ENCODE results near the gene TBC1D1.

TBC1D1 gene

DNA sequence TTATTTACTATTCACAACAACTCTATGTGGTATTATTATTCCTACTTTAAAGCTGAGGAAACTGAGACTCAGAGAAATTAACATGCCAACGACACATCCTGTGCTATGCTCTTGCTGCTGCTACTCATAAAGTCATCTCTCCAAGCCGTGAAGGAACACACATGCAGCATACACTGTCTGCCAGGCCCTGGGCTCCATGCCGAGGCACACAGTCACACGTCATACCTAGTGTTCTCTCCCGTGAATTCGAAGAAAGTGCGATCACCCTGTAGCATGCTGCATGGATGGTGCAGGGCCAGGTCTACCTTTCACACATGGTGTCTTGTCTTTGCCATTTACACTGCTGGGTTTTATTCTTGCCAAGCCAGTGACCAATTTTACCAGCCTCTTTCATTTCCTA is 34.1 kb downstream of the TBC1D1 start:
- DNase-seq (ENCODE audit: low spot score) = no peak

GRCh38 chr4:37927434-37927833 is 36.5 kb downstream of the TBC1D1 start:
- DNase-seq (ENCODE audit: low spot score) = no peak

- DNase-seq (ENCODE audit: low spot score) = no peak
Measured at GRCh38 chr4:37928426-37929416, 37.8 kb downstream of the TBC1D1 start.

DNA sequence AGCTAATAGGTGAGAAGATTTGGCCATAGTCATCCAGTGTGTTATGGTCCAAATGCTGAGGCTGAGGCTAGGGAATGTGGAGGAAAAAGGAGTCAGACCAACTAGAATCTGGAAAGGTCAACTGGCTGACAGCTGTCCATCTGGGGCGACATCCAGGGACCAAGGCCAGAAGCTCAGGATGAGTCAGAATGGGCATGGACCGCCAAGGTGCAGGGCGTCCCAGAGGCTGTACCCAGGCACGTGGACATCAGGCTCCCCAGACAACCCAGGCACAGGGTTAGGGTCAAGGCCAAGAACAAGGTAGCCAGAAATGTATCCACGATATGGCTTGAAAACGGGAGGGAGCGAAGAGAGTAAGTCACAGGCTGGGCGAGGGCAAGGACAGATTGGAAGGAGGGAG is 43.2 kb downstream of the TBC1D1 start:
- no peak for DNase-seq (ENCODE audit: low spot score)

DNA sequence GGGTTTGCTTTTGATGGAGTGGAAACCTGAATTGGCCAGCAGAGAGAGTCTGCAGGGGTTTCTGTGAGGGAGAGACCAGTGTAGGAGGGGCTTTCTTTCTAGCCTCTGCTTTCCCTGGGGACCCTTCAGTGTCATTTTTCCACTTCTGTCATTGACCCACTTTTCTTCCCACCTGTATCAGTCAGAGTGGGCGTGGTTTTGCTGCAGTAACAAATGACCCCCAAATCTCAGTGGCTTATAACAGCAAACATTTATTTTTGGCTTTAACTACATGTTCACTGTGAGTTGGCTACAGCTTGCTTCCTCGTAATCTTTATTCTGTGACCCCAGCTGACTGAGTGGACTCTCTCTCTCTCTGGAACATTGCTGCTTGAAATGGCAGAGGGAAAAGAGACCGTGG is 43.7 kb downstream of the TBC1D1 start:
- DNase-seq (ENCODE audit: low spot score) = no peak

DNA sequence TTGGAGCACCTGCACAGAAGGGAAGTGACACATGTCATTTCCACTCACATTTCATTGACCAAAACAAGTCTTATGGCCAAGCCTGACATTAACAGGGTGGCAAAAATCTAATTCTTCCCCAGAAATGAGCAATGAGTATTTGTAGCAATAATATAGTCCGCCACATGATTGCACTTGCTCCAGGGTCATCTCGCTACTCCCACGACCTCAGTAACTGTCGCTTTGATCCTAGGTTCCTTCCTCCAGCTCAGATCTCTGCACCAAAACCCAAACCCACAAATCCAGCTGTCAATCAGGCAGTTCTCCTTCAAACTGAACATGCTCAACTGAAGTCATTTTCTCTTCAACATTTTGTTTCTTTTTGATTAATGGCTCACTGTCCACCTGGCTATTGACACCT is 44.1 kb downstream of the TBC1D1 start:
- DNase-seq (ENCODE audit: low spot score) = no peak

- DNase-seq (ENCODE audit: low spot score) = no peak
Measured at GRCh38 chr4:37936889-37937498, 46.1 kb downstream of the TBC1D1 start.

DNA sequence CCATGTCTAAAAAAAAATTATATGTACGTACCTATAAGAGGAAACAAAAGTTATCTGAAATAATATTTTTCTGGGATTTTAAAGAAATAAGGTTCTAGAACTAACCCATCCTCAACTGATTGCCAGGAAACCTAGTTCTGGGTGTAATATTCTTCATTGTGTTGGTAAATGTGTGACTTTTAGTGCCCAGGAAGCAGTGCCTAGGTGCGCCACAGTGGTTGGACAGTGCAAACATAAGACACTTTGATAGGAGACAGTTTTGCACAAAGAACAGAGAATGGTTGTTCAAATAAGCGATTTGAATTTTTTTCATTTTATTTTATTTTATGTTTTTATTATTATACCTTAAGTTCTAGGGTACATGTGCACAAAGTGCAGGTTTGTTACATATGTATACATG is 47.3 kb downstream of the TBC1D1 start:
- DNase-seq (ENCODE audit: low spot score) = no peak

- DNase-seq (ENCODE audit: low spot score) = no peak
Measured at GRCh38 chr4:37946503-37947179, 55.8 kb downstream of the TBC1D1 start.

DNA sequence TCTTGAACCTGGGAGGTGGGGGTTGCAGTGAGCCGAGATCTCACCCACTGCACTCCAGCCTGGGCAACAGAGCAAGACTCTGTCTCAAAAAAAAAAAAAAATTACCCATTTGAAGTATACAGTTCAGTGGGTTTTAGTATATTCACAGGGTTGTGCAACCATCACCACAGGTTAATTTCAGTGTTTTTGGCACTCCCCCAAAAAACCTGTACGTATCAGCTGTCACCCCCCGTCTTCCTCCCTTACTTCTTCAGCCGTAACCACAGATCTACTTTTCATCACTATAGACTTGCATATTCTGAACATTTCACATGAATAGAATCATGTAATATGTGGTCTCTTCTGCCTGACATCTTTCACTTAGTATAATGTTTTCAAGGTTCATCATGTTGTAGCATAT is 57.7 kb downstream of the TBC1D1 start:
- no peak for DNase-seq (ENCODE audit: low spot score)

DNA sequence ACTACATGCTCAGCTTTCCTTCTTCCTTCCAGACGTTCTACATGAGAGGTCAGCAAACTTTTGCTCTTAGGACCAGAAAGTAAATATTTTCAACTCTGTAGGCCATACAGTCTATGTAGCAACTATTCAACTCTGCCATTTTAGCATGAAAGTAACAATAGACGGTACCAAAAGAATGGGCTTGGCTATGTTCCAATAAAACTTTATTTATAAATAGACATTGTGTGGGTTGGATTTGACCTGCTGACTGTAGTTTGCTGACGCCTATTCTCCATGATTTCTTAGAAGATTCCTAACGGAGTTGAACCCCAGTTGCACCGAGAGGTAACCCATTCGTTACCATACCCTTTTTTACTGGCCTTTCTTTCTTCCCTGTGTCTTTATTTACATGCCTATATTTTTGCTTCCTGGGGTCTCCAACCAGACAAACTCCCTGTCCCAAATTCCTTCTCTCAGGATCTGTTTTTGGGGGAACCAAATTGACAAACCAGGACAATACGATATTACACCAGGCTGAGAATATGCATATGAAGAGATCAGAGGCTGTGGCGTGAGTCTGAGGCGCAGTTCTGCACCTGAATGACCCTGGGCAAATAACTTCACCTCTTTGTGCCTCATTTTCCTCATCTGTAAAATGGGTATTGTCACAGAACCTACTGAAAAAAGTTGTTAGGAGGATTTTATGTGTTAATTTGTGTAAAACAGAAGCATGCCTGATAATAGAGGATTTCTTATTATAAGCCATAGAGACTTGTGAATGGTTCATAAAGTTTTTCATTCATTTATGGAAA is 58.9 kb downstream of the TBC1D1 start:
- no peak for DNase-seq (ENCODE audit: low spot score)

GRCh38 chr4:37951461-37952352 is 60.8 kb downstream of the TBC1D1 start:
- DNase-seq (ENCODE audit: low spot score) = no peak

GRCh38 chr4:37953156-37953555 is 62.3 kb downstream of the TBC1D1 start:
- DNase-seq (ENCODE audit: low spot score) = no peak

GRCh38 chr4:37953620-37954293 is 62.9 kb downstream of the TBC1D1 start:
- no peak for DNase-seq (ENCODE audit: low spot score)

DNA sequence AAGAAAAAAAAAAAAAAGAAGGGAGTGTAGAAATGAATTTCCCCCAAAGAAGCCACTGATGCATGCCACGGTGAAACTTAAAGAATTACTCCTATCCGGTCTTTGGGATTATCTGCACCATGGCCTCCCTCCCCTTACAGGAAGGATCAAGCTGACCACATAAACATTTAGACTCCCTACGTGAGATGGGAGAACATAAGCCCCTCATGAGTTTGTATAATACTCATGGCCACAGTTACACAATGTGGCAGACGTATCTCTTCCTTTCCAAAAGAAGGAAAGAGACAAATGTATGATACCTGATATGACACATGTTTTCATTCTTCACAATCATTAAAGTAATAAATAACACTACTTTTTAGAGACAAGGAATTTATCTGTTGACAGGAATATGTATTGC is 66.1 kb downstream of the TBC1D1 start:
- no peak for DNase-seq (ENCODE audit: low spot score)

- no peak for DNase-seq (ENCODE audit: low spot score)
Measured at GRCh38 chr4:37958932-37959331, 68.0 kb downstream of the TBC1D1 start.

DNA sequence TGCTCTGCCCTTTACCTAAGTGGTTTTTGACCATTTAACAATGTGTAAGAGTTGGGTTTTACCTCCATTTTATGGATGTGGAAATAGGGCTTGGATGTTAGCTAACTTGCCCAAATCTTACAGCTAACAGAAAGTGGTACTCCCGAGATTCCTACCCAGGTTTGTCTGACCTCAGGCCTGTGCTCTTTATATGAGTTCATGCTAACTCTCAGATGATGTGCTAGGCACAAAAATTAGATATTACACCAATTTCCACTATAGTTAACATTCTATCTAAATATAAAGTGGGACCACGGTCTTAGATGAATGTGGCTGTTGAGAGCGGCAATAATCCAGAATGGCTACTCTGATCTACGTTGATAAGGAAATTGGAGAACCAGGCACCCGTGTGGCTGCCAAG is 69.2 kb downstream of the TBC1D1 start, which contains the start of gene PTTG2:
Gene PTTG2 (plus strand): TSS at position 301 of the 400 bp plus-strand sequence. CDS start 37 bp downstream, at position 338.
- no peak for DNase-seq (ENCODE audit: low spot score)

DNA sequence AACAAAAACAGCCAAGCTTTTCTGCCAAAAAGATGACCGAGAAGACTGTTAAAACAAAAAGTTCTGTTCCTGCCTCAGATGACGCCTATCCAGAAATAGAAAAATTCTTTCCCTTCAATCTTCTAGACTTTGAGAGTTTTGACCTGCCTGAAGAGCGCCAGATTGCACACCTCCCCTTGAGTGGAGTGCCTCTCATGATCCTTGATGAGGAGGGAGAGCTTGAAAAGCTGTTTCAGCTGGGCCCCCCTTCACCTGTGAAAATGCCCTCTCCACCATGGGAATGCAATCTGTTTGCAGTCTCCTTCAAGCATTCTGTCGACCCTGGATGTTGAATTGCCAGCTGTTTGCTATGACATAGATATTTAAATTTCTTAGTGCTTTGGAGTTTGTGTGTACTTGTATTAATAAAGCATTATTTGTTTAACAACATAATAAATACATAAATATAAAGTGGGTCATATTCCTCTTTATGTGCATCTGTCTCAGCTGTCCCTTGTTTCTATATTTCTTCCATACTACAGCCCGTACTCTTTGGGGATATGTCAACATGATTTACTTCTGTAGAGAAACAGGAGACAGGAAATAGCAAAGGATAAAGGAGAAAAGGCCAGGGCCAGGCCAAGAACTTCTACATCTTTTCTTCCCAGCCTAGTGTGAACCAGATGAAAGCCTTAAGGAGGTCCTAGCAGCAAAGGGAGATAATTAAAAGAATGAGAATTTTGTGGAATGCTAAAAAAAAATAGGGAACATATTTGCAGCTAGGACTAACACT is 70.0 kb downstream of the TBC1D1 start:
- no peak for DNase-seq (ENCODE audit: low spot score)

DNA sequence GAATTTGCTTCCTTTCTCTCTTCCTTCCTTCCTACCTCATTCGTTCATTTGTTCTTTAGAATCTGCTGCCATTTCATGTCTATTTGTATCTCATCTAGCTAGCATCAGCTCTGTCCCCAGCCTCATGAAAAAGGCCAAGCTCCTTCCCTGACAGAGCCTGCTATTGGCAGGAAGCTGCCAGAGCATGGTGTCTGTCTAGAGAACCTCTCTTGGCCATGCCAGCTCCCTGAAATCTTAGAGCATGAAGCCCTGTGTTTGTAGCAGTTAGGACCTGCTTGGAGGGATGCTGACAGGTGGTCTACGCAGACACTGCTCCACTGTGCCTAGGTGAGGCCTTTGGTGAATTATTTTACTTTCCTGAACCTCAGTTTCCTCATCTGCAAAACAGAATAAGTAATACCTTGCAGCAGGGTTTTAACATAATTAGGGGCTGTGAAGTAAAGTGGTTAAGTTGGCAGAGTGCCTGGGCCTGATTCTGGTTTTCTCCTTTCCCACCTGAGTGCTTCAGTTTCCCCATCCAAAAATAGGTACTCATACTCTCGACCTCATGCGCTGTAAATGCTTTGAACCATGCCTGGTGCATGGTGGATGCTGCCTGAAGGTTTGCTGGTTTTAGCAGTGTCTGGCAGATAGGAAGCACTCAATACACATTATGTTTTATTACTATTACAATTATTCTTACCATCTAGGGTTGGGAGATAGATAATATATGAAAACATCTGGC is 74.0 kb downstream of the TBC1D1 start:
- DNase-seq (ENCODE audit: low spot score) = no peak

Data from putamen (tissue), 1 donor.